IPS-11a (cell line): ENCODE measurements around the gene PHOSPHO2.
"Not testable (repeated sequence)": the region's sequence is repeated elsewhere in the genome, so short reads cannot be mapped to it uniquely, and the experiment has no call there.

Experiments used
- H3K4me3 ChIP-seq: one replicate; pipeline ENCODE4 v1.5.1; 2013; ENCODE audit warnings: low read depth, low read length, control low read depth

PHOSPHO2 gene

DNA sequence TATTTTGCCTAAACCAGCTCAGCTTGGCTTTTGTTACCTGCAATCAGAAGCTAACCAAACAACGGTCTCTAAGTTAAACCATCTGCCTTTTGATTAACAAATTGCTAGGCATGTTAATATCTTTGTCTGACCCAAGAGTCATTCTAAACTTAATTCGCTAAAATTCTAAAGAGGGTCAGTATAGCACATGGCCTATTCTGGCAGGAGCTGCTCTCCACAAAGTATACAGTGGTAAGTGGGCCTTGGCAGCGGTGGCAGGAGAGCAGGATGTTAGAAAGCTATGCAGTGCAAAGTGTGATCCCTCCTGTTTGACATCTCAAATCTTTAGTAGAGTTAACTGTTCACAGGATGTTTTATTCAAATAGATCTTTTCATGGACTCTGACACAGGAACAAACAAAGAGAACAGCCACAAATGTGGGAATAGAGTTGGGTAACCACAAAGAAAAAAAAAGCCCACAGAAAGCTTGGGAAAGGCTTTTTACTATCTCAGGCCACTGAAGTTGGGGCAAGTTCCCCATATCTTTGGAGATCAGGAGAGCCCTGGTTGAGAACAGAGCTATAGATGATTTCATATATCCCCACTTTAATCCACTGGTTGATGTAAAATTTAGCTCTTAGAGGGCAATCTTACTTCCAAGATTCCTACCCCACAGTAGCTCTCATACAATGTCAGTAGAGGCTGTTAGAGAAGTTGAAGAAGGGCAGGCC, 10.7 kb upstream of the PHOSPHO2 start:
- H3K4me3 ChIP-seq: no peak overlapping the region

- no peak overlapping the region for H3K4me3 ChIP-seq
These were observed 10.1 kb upstream of the PHOSPHO2 start for GRCh38 chr2:169684135-169684565.

- not testable (repeated sequence) for H3K4me3 ChIP-seq
These were observed 9.6 kb upstream of the PHOSPHO2 start for GRCh38 chr2:169684712-169685111.

DNA sequence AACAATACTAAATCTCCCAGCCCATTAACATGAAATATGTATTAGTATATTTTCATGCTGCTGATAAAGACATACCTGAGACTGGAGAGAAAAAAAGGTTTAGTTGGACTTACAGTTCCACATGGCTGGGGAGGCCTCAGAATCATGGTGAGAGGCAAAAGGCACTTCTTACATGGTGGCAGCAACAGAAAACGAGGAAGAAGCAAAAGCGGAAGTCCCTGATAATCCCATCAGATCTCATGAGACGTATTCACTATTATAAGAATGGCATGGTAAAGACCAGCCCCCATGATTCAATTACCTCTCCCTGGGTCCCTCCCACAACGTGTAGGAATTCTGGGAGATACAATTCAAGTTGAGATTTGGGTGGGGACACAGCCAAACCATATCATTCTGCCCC, 7.4 kb upstream of the PHOSPHO2 start:
- not testable (repeated sequence) for H3K4me3 ChIP-seq

DNA sequence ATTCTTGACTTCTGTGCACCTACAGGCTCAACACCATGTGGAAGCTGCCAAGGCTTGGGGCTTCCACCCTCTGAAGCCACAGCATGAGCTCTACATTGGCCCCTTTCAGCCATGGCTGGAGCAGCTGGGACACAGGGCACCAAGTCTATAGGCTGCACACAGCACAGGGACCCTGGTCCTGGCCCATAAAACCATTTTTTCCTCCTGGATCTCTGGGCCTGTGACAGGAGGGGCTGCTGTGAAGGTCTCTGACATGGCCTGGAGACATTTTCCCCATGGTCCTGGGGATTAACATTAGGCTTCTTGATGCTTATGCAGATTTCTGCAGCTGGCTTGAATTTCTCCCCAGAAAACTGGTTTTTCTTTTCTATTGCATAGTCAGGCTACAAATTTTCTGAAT, 6.3 kb upstream of the PHOSPHO2 start:
- H3K4me3 ChIP-seq: not testable (repeated sequence)

DNA sequence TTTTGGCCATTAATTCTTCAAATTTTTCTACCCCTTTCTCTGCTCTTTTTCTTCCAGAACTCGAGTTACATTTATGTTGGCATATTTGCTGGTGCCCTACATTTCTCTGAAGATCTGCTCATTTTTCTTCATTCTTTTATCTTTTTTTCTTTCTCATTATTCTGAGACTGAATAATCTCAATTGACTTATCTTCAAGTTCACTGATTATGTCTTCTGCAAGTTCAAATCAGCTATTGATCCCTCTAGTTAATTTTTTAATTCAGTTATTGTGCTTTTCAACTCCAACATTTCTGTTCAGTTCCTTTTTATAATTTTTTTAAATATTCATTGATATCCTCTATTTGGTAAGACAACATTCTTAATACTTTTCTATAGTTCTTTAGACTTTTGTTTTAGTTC, 3.3 kb upstream of the PHOSPHO2 start:
- no peak overlapping the region for H3K4me3 ChIP-seq

DNA sequence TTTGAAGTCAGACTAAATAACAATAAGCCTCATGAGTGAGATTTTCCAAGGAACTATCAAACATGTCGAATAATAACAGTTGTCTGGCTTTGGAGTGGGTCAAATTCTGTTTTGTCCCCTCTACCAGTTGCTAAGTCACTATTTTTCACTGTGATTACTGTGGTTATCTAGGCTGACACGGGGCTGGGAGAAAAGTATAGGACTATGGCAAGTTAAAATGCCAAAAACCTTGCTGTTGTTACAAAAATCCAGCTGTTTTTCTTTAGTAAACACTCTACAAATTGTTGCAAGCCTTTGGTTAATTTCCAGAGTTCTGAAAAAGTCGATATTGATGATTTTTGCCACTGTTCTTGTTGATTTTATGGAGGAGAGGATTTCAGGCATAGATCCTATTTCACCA, 1.6 kb upstream of the PHOSPHO2 start:
- H3K4me3 ChIP-seq: no peak overlapping the region

GRCh38 chr2:169693360-169693759, 909 bp upstream of the PHOSPHO2 start:
- peak overlapping the region; percentile 91 for H3K4me3 ChIP-seq

GRCh38 chr2:169694894-169695260, 608 bp downstream of the PHOSPHO2 start:
- H3K4me3 ChIP-seq: peak overlapping the region; percentile 91

- no peak overlapping the region for H3K4me3 ChIP-seq
These were observed 2.1 kb downstream of the PHOSPHO2 start for GRCh38 chr2:169696381-169696780.

DNA sequence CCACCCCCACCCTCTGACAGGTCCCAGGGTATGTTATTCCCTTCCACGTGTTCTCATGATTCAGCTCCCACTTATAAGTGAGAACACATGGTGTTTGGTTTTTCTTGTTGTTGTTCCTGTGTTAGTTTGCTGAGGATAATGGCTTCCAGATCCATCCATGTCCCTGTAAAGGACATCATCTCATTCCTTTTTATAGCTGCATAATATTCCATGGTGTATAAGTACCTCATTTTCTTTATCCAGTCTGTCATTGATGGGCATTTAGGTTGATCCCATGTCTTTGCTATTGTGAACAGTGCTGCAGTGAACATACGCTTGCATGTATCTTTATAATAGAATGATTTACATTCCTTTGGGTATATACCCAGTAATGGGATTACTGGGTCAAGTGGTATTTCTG, 4.9 kb downstream of the PHOSPHO2 start:
- H3K4me3 ChIP-seq: not testable (repeated sequence)

GRCh38 chr2:169702996-169703395, 8.7 kb downstream of the PHOSPHO2 start:
- H3K4me3 ChIP-seq: no peak overlapping the region

- no peak overlapping the region for H3K4me3 ChIP-seq
These were observed 10.0 kb downstream of the PHOSPHO2 start for GRCh38 chr2:169704160-169704708.

- H3K4me3 ChIP-seq: no peak overlapping the region
These were observed 11.7 kb downstream of the PHOSPHO2 start for GRCh38 chr2:169705927-169706326.

DNA sequence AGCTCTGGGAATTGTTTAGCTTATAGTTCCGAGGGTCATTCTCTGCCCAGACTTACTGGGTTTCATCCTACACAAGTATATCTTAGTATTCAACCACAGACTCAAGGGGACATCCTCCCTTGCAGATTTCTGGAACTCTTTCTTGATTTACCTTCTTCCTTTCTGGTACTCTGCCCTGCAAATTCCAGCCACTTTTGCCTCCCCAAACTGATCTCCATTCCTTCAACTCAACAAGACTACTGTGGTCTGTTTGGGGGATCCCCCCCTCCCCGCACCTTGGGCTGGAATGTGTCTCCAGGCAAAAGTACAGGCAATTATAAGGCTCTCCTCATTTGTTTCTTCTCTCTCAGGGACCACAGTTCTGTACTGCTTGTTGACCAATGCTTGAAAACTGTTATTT, 13.4 kb downstream of the PHOSPHO2 start:
- H3K4me3 ChIP-seq: no peak overlapping the region

DNA sequence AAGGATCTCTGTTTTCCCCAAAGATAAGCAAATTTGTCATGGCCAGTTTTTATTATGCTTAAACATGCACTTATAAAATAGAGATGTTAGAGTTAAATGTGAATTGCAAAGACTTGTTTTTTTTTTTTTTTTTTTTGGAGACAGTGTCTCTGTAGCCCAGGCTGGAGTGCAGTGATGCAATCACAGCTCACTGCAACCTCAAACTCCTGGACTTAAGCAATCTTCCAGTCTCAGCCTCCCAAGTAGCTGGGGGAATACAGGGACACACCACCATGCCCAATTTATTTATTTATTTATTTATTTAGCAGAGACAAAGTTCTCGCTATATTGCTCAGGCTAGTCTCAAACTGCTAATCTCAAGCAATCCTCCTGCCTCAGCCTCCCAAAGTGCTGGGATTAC, 15.1 kb downstream of the PHOSPHO2 start:
- no peak overlapping the region for H3K4me3 ChIP-seq

- H3K4me3 ChIP-seq: no peak overlapping the region
These were observed 15.7 kb downstream of the PHOSPHO2 start for GRCh38 chr2:169709981-169710380.

DNA sequence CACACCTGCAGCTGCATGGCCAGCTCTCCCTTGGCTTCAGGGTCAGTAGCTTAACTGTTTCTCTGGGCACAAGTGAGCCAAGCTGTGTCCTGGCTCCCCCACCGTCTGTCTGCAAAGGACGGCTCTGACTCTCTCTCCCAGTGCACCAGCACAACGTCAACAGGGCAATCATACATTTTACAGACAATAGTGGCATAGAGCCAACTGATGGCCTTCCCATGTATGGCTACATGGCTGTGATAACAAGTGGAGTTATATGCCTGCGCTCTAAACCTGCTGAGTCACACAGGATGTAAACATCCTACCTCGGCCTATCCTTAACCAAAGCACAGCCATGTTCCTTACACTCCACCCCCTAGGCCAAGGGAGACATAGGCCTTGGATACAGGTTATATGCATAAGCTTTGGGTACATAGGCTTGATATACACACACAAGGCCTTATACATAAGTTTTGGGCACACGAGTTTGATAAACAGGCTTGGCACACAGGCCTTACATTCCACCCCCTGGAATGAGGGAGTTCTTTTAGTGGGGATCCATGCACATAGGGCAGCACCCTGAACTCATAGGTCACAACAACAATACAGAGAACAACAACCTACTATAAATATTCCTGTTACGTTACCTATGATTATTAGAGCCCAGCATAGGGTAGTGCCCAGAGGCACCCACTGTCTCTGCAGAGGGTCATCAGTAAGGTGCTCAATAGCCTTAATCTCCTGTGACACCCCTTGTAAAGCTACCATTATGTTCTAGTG, 17.7 kb downstream of the PHOSPHO2 start:
- no peak overlapping the region for H3K4me3 ChIP-seq

DNA sequence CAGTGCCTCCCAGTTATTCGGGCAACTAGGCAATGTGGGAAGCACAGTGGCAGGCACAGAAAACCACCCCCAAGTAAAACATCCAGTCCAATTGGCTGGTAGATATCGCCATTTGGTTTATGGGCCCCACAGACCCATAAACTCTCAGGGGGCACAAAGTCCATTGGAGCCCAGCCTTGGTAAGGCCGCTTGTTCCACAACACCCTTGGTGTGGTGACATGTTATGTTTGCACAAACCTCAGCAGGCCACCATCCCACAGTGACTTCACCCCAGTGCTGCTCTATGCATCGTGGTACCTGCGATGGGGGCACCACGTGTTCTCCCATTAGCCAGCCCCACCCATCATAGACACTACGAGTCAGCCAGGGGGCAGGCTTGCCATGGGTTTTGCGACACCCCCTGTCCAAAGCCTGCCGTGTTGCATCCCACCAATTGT, 18.5 kb downstream of the PHOSPHO2 start:
- no peak overlapping the region for H3K4me3 ChIP-seq

GRCh38 chr2:169713331-169713730, 19.1 kb downstream of the PHOSPHO2 start:
- H3K4me3 ChIP-seq: no peak overlapping the region

DNA sequence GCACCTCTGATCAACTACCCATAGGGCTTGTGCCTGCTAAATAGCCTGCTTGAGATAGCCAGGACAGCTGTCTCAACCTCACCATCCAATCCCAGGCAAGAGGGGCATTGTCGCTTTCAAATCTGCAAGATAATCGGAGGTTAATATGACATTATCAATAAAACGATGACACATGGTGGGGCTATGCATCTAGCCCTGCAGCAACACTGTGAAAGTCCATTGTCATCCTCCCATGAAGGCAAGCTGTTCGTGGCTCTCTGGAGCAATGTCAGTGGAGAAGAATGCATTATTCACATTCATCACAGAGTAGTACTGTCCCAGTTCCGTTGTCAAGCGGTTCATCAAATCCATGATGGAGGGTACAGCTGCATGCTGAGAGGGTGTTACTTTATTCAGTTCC, 20.4 kb downstream of the PHOSPHO2 start:
- H3K4me3 ChIP-seq: no peak overlapping the region
